ENCODE results near the gene GSTM1.
A peak's percentile ranks its signal among the peaks of the same experiment; 100 is the strongest.

Gene GSTM1

GRCh38 chr1:109664671-109665070 is 22.9 kb upstream of the GSTM1 start:
- no peak overlapping the region for H3K4me2 ChIP-seq (ENCODE audit: low read length)

GRCh38 chr1:109667452-109668122 is 20.0 kb upstream of the GSTM1 start, which contains the start of gene GSTM2:
GSTM2 (plus strand) TSS chr1:109668057; CDS start chr1:109668116, 59 bp downstream.
- Histone ChIP-seq H3K4me3 (ENCODE audit: low read length) (peak within 1 kb of the TSS; percentile 26), H3K27me3 (ENCODE audit: control insufficient read depth, low read length) (peaks cover 2% of the 10 kb centered on the region; the same call in 1 of the 2 replicates), H3K4me2 (ENCODE audit: low read length) (peak within 1 kb of the TSS; percentile 44), H3K79me2 (ENCODE audit: control insufficient read depth, low read length) (no peaks in the 10 kb centered on the region), H3K36me3 (ENCODE audit: control insufficient read depth, low read length) (no peaks in the 10 kb centered on the region), H4K20me1 (ENCODE audit: control insufficient read depth, insufficient read depth, low read depth, low read length) (no peaks in the 10 kb centered on the region), H3F3A (ENCODE audit: control insufficient read depth, insufficient read depth) (no peaks in the 10 kb centered on the region), H3K9me2 (replicated peaks; ENCODE audit: control insufficient read depth, low read length) (no peaks in the 10 kb centered on the region), H3K4me1 (ENCODE audit: control insufficient read depth, low read length) (peaks cover 4% of the 10 kb centered on the region; the same call in 1 of the 2 replicates), H3K27ac (ENCODE audit: low read depth, low read length) (no peak within 1 kb of the TSS), H3K9me3 (ENCODE audit: control insufficient read depth, insufficient read depth, low read length) (no peaks in the 10 kb centered on the region)
- TF ChIP-seq EZH2phosphoT487 (IDR thresholded peaks at IDR 0.05; ENCODE audit: borderline replicate concordance, low read length): no peak
- TF ChIP-seq CTCF (IDR thresholded peaks at IDR 0.05; ENCODE audit: low read depth, low read length, poor library complexity, severe bottlenecking): no peak

More at GRCh38 chr1:109664671-109665070, 22.9 kb upstream of the GSTM1 start:
- Histone ChIP-seq H4K20me1 (ENCODE audit: control insufficient read depth, insufficient read depth, low read depth, low read length) (no peaks in the 10 kb centered on the region), H3K9me2 (replicated peaks; ENCODE audit: control insufficient read depth, low read length) (no peaks in the 10 kb centered on the region), H3K27ac (ENCODE audit: low read depth, low read length) (no peak overlapping the region), H3F3A (ENCODE audit: control insufficient read depth, insufficient read depth) (no peaks in the 10 kb centered on the region), H3K36me3 (ENCODE audit: control insufficient read depth, low read length) (no peaks in the 10 kb centered on the region), H3K4me1 (ENCODE audit: control insufficient read depth, low read length) (peaks cover 4% of the 10 kb centered on the region; the same call in 1 of the 2 replicates), H3K4me3 (ENCODE audit: low read length) (no peak overlapping the region), H3K79me2 (ENCODE audit: control insufficient read depth, low read length) (no peaks in the 10 kb centered on the region), H3K9me3 (ENCODE audit: control insufficient read depth, insufficient read depth, low read length) (no peaks in the 10 kb centered on the region), H3K27me3 (ENCODE audit: control insufficient read depth, low read length) (no peaks in the 10 kb centered on the region)
- TF ChIP-seq EZH2phosphoT487 (IDR thresholded peaks at IDR 0.05; ENCODE audit: borderline replicate concordance, low read length): no peak
- no peak for TF ChIP-seq CTCF (IDR thresholded peaks at IDR 0.05; ENCODE audit: low read depth, low read length, poor library complexity, severe bottlenecking)

GRCh38 chr1:109668123-109668775 is 19.4 kb upstream of the GSTM1 start:
- Histone ChIP-seq H3K9me3 (ENCODE audit: control insufficient read depth, insufficient read depth, low read length) (no peaks in the 10 kb centered on the region), H4K20me1 (ENCODE audit: control insufficient read depth, insufficient read depth, low read depth, low read length) (no peaks in the 10 kb centered on the region), H3K9me2 (replicated peaks; ENCODE audit: control insufficient read depth, low read length) (no peaks in the 10 kb centered on the region), H3K4me3 (ENCODE audit: low read length) (peak overlapping the region; percentile 26), H3K27ac (ENCODE audit: low read depth, low read length) (no peak overlapping the region), H3K4me2 (ENCODE audit: low read length) (peak overlapping the region; percentile 44), H3K4me1 (ENCODE audit: control insufficient read depth, low read length) (peaks cover 4% of the 10 kb centered on the region; the same call in 1 of the 2 replicates), H3F3A (ENCODE audit: control insufficient read depth, insufficient read depth) (no peaks in the 10 kb centered on the region), H3K27me3 (ENCODE audit: control insufficient read depth, low read length) (peaks cover 2% of the 10 kb centered on the region; the same call in 1 of the 2 replicates), H3K79me2 (ENCODE audit: control insufficient read depth, low read length) (no peaks in the 10 kb centered on the region), H3K36me3 (ENCODE audit: control insufficient read depth, low read length) (no peaks in the 10 kb centered on the region)
- TF ChIP-seq CTCF (IDR thresholded peaks at IDR 0.05; ENCODE audit: low read depth, low read length, poor library complexity, severe bottlenecking) (no peak), EZH2phosphoT487 (IDR thresholded peaks at IDR 0.05; ENCODE audit: borderline replicate concordance, low read length) (no peak)
